PFSK-1 (cell line): Measurements from ENCODE around the gene URAD.

Experiments
- FOXP2 ChIP-seq: optimal IDR thresholded peaks from 2 replicates; pipeline ENCODE3; 2011; ENCODE audit warnings: borderline replicate concordance, control low read depth, inconsistent platforms; ENCODE audit not compliant: insufficient read depth; ENCODE audit errors: extremely low read length, extremely low read depth
- POLR2AphosphoS5 ChIP-seq: IDR thresholded peaks from 2 replicates; pipeline ENCODE4 v1.6.1; 2012; ENCODE audit warnings: low read depth, mild to moderate bottlenecking, control low read depth, low read length, moderate library complexity
- SIN3A ChIP-seq: IDR thresholded peaks from 2 replicates; pipeline ENCODE4 v1.6.1; 2012; ENCODE audit warnings: mild to moderate bottlenecking, low read length, moderate library complexity, borderline replicate concordance; ENCODE audit not compliant: insufficient read depth
- TAF1 ChIP-seq: IDR thresholded peaks from 2 replicates; pipeline ENCODE4 v1.6.1; 2012; ENCODE audit warnings: low read length, control low read depth, borderline replicate concordance; ENCODE audit not compliant: insufficient read depth
- TF ChIP-seq, protein P1 (sequence below), 2 experiments: IDR thresholded peaks; 2 replicates each; pipeline versions ENCODE4 v1.6.1 to v1.8.0; 2011 to 2012; ENCODE audit warnings: low read depth in 2 of 2, low read length in 2 of 2, control low read depth in 1 of 2, inconsistent platforms in 1 of 2, mild to moderate bottlenecking in 1 of 2, moderate library complexity in 1 of 2; ENCODE audit not compliant: insufficient read depth in 1 of 2

URAD gene

DNA sequence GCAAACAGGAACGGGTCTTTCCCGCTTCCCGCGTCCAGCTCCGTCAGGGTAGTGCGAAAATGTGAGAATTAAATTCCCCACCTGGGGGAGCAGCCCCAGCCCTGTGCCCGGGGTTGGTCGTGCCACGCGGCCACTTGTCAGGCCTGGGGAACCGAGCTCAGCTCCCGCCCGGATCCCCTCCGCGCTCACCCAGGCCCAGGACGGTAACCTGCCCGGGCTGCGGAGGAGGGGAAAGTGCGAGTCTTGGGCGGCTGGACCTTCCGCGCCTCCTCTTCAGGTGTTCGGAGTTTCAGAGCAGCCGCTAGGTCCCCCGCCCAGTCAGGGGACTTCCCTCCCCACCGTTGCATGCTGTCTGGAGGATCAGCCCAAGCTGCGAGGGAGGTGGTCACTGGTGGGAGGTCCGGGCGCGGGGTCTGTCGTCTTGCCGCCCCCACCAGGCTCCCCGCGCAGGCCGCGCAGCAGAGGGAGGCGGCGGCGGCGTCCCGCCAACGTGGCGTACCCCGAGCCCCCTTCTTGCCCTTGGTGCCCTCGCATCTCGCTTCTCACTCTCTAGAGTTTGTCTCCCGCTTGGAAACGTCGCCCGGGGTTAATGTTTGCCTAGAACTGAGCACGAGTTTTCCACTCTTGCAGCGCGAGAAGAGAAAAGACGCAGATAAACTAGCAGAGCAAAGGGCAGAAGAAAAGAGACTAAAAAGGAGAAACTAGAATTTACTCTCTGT, 8.1 kb downstream of the URAD start:
- TF ChIP-seq, protein P1, sequence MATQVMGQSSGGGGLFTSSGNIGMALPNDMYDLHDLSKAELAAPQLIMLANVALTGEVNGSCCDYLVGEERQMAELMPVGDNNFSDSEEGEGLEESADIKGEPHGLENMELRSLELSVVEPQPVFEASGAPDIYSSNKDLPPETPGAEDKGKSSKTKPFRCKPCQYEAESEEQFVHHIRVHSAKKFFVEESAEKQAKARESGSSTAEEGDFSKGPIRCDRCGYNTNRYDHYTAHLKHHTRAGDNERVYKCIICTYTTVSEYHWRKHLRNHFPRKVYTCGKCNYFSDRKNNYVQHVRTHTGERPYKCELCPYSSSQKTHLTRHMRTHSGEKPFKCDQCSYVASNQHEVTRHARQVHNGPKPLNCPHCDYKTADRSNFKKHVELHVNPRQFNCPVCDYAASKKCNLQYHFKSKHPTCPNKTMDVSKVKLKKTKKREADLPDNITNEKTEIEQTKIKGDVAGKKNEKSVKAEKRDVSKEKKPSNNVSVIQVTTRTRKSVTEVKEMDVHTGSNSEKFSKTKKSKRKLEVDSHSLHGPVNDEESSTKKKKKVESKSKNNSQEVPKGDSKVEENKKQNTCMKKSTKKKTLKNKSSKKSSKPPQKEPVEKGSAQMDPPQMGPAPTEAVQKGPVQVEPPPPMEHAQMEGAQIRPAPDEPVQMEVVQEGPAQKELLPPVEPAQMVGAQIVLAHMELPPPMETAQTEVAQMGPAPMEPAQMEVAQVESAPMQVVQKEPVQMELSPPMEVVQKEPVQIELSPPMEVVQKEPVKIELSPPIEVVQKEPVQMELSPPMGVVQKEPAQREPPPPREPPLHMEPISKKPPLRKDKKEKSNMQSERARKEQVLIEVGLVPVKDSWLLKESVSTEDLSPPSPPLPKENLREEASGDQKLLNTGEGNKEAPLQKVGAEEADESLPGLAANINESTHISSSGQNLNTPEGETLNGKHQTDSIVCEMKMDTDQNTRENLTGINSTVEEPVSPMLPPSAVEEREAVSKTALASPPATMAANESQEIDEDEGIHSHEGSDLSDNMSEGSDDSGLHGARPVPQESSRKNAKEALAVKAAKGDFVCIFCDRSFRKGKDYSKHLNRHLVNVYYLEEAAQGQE (IDR thresholded peaks at IDR 0.05; ENCODE audit: insufficient read depth in 1 of 2, low read depth in 2 of 2, low read length in 2 of 2) = no peak
- TF ChIP-seq SIN3A (no peak), POLR2AphosphoS5 (no peak), FOXP2 (no peak), TAF1 (no peak)

DNA sequence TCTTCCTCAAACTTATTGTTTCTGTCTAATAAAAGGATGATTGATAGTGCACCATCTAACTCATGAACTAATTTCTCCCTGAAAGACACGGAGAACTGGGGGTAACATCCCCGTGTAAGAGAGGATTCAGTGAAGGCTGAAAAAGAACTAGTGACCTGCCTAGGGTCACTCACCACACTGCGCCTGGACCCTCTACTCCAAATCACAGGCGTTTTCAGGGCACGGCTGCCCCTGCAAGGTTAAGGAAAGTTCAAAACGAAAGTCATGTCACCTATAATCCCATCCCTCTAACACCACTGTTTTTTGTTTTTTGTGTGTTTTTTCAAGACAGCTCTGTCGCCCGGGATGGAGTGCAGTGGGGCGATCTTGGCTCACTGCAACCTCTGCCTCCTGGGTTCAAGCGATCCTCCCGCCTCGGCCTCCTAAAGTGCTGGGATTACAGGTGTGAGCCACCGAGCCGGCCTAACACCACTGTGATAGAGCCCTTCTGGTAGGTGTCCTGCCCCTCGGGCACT, 8.7 kb downstream of the URAD start:
- TF ChIP-seq TAF1 = no peak
- TF ChIP-seq, protein P1 (IDR thresholded peaks at IDR 0.05; ENCODE audit: insufficient read depth in 1 of 2, low read depth in 2 of 2, low read length in 2 of 2) = no peak
- TF ChIP-seq SIN3A = no peak
- no peak for TF ChIP-seq FOXP2
- TF ChIP-seq POLR2AphosphoS5 = no peak

DNA sequence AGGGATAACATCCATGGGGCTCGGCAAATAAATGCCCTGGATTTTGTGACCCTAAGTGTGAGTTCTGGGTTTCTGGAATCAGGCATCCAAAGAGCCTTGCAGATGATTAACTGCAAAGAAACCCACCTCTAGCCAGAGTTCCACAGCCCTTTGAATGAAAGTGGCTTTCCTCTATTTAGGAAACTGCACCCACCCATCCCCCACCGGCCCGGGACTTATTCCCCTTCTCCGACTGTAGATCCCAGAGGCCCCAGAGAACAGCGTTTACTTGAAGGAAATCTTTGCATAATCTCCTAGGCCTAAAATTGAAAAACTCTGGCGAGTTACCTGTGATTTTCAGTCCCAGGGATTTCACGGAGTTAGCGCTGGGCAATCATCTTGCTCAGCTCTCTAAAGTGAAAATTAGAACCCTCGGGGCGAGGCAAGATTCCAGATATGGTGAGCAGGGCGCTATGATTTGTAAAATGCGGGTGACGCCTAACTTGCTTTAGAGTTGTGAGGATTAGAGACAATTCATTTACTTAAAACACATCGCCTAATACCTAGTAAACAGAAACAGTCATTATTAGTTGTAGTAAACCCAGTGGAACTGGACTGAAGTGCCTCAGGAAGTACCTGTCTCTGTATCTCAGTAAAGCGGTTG, 9.4 kb downstream of the URAD start:
- no peak for TF ChIP-seq POLR2AphosphoS5
- TF ChIP-seq FOXP2 = no peak
- TF ChIP-seq TAF1 = no peak
- TF ChIP-seq, protein P1 (IDR thresholded peaks at IDR 0.05; ENCODE audit: insufficient read depth in 1 of 2, low read depth in 2 of 2, low read length in 2 of 2) = no peak
- no peak for TF ChIP-seq SIN3A

DNA sequence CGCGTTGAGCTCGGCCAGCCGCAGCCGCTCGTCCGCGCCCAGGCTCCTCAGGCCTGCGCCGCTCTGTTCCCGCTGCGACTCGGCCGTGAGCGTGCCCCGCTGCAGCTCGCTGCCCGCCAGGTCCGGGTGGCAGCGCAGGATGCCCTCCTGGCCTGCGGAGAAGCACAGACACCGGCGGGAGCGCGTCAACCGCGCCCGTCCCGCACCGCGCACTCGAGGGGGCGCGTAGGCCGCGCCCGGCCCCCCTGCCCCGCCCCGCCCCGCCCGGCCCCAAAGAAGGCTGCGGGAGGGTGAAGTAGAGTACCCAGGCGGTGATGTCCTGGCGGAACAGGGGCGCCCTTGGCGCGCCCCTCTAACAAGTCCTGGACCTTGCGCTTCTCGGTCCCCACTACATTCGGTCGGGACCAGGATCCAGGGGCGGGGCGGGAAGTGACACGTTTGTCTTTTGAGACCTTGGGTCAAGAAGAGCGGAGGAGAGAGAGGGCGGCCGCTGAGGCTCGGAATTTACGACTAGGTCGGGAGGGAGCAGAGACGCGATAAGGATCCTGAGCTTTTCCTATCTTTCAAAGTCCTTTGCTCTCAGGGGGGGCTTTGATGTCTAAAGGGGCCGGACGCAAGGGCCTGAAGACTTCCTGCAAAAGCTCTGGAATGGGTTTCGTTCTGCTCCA, 10.1 kb downstream of the URAD start:
- TF ChIP-seq FOXP2 (no peak), POLR2AphosphoS5 (no peak), TAF1 (no peak), SIN3A (no peak)
- TF ChIP-seq, protein P1 (IDR thresholded peaks at IDR 0.05; ENCODE audit: insufficient read depth in 1 of 2, low read depth in 2 of 2, low read length in 2 of 2) = no peak
